Karpas-422 (cell line): ENCODE results near the gene CACNA1C. TPM values are rescaled to one million over a fixed set of nuclear protein-coding genes. Genes with fewer than 3 reads are reported as not detected.

Experiments
- DNase-seq: peaks from one replicate; pipeline ENCODE4 v3.0.0-alpha.2; 2015
- H2AFZ ChIP-seq: fragments of 200-600 bp; sonication (generic); 2 replicates; pipeline ENCODE4 v1.6.1; 2014; ENCODE audit warnings: antibody characterized with exemption, low read length, mixed read lengths
- H3K27ac ChIP-seq: fragments of 200-600 bp; sonication (generic); 2 replicates; pipeline ENCODE4 v1.5.1; 2014; ENCODE audit warnings: mild to moderate bottlenecking, low read length, moderate library complexity
- H3K27me3 ChIP-seq: fragments of 200-600 bp; sonication (generic); 2 replicates; pipeline ENCODE4 v1.6.1; 2014; ENCODE audit warnings: low read length, mixed read lengths
- H3K36me3 ChIP-seq: fragments of 200-600 bp; sonication (generic); 2 replicates; pipeline ENCODE4 v1.6.1; 2014; ENCODE audit warnings: low read length, mixed read lengths; ENCODE audit not compliant: insufficient read depth
- H3K4me1 ChIP-seq: fragments of 200-600 bp; sonication (generic); 2 replicates; pipeline ENCODE4 v1.6.1; 2014; ENCODE audit warnings: mild to moderate bottlenecking, low read length, mixed read lengths
- H3K4me2 ChIP-seq: fragments of 200-600 bp; sonication (generic); 2 replicates; pipeline ENCODE4 v1.6.1; 2014; ENCODE audit warnings: low read length, low read depth, mild to moderate bottlenecking; ENCODE audit not compliant: poor library complexity, severe bottlenecking
- H3K4me3 ChIP-seq: fragments of 200-600 bp; sonication (generic); 2 replicates; pipeline ENCODE4 v1.5.1; 2014; ENCODE audit warnings: mild to moderate bottlenecking, antibody characterized with exemption, low read length, mixed read lengths
- H3K79me2 ChIP-seq: fragments of 200-600 bp; sonication (generic); 2 replicates; pipeline ENCODE4 v1.6.1; 2014; ENCODE audit warnings: mild to moderate bottlenecking, low read length, mixed read lengths
- H3K9ac ChIP-seq: fragments of 200-600 bp; sonication (generic); 2 replicates; pipeline ENCODE4 v1.6.0; 2014; ENCODE audit warnings: low read length
- H3K9me2 ChIP-seq: fragments of 200-600 bp; sonication (generic), shearing (Covaris generic); replicated peaks from 2 replicates; pipeline ENCODE4 v1.6.0; 2014; ENCODE audit warnings: mild to moderate bottlenecking, low read length, moderate library complexity; ENCODE audit not compliant: insufficient read depth
- H3K9me3 ChIP-seq: fragments of 300-700, 200-600 bp; sonication (generic); 2 replicates; pipeline ENCODE4 v1.6.1; 2014; ENCODE audit warnings: low read length, mixed read lengths
- H4K20me1 ChIP-seq: fragments of 200-600 bp; sonication (generic); 2 replicates; pipeline ENCODE4 v1.6.1; 2014; ENCODE audit warnings: mild to moderate bottlenecking, antibody characterized with exemption, low read length, low read depth; ENCODE audit not compliant: insufficient read depth
- total RNA-seq: library from RNA; depleted of rRNA; stranded (reverse); fragments of >200 nt; shearing (Covaris generic); gene quantifications from 2 replicates; pipeline ENCODE4 v1.2.3, GENCODE V29; 2014; ENCODE audit warnings: low replicate concordance

The CACNA1C gene
- total RNA-seq, 1 experiment from 2014 or later: 0.11 TPM

- DNase-seq: no peak
- no peaks in the 10 kb centered on the region for H3K9me2 ChIP-seq
- H2AFZ ChIP-seq: no peak overlapping the region
- H3K27ac ChIP-seq: no peak overlapping the region
- no peak overlapping the region for H3K9ac ChIP-seq
- no peaks in the 10 kb centered on the region for H3K36me3 ChIP-seq
- no peaks in the 10 kb centered on the region for H3K27me3 ChIP-seq
- peaks cover 7% of the 10 kb centered on the region for H3K4me1 ChIP-seq
- H3K4me3 ChIP-seq: no peak overlapping the region
- no peaks in the 10 kb centered on the region for H4K20me1 ChIP-seq
- no peak overlapping the region for H3K4me2 ChIP-seq
- H3K79me2 ChIP-seq: no peaks in the 10 kb centered on the region
- no peaks in the 10 kb centered on the region for H3K9me3 ChIP-seq
Observed at GRCh38 chr12:2628401-2628800, 575.6 kb downstream of the CACNA1C start.

GRCh38 chr12:2629051-2629450 is 576.3 kb downstream of the CACNA1C start:
- no peak overlapping the region for H3K4me3 ChIP-seq
- H3K4me1 ChIP-seq: peaks cover 7% of the 10 kb centered on the region
- no peaks in the 10 kb centered on the region for H3K36me3 ChIP-seq
- no peak overlapping the region for H3K27ac ChIP-seq
- no peaks in the 10 kb centered on the region for H3K9me2 ChIP-seq
- no peak overlapping the region for H2AFZ ChIP-seq
- H3K27me3 ChIP-seq: no peaks in the 10 kb centered on the region
- no peak overlapping the region for H3K9ac ChIP-seq
- no peaks in the 10 kb centered on the region for H3K79me2 ChIP-seq
- no peak for DNase-seq
- H3K4me2 ChIP-seq: no peak overlapping the region
- H4K20me1 ChIP-seq: no peaks in the 10 kb centered on the region
- H3K9me3 ChIP-seq: no peaks in the 10 kb centered on the region

- Histone ChIP-seq H3K36me3 (no peaks in the 10 kb centered on the region), H3K4me1 (no peaks in the 10 kb centered on the region), H3K27me3 (no peaks in the 10 kb centered on the region), H3K27ac (no peak overlapping the region), H3K9me3 (no peaks in the 10 kb centered on the region), H3K4me2 (no peak overlapping the region), H3K4me3 (no peak overlapping the region), H3K9ac (no peak overlapping the region), H4K20me1 (no peaks in the 10 kb centered on the region), H2AFZ (no peak overlapping the region), H3K9me2 (no peaks in the 10 kb centered on the region), H3K79me2 (no peaks in the 10 kb centered on the region)
- no peak for DNase-seq
Observed at GRCh38 chr12:2631653-2632350, 579.0 kb downstream of the CACNA1C start.

- H3K27ac ChIP-seq: no peak overlapping the region
- no peak overlapping the region for H3K4me2 ChIP-seq
- H3K9ac ChIP-seq: no peak overlapping the region
- no peaks in the 10 kb centered on the region for H4K20me1 ChIP-seq
- no peaks in the 10 kb centered on the region for H3K9me2 ChIP-seq
- no peaks in the 10 kb centered on the region for H3K9me3 ChIP-seq
- H3K27me3 ChIP-seq: no peaks in the 10 kb centered on the region
- no peaks in the 10 kb centered on the region; the same call in 1 of the 2 replicates for H3K4me1 ChIP-seq
- H3K79me2 ChIP-seq: no peaks in the 10 kb centered on the region
- H3K36me3 ChIP-seq: no peaks in the 10 kb centered on the region
- no peak overlapping the region for H2AFZ ChIP-seq
- no peak overlapping the region for H3K4me3 ChIP-seq
- no peak for DNase-seq
Observed at GRCh38 chr12:2633176-2633824, 580.5 kb downstream of the CACNA1C start.

DNA sequence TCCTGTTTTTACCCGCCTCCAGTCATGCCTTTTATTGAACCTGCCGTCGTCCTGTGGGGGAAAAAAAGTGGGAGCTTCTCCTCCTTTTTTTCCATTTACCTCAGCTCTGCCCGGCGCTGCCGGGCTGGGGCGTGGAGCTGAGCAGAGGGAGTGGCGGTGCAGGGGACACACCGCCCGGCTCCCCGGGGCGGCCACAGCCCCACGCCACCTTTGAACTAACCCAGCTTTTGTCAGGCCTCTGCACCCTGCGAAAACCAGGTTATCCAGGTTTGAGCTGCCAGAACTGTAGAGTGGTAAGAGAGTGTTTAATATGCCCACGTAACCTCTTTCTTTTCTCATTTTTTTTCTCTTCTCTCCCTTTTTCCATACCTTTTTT is 581.0 kb downstream of the CACNA1C start:
- Histone ChIP-seq H3K27me3 (no peaks in the 10 kb centered on the region), H3K79me2 (no peaks in the 10 kb centered on the region), H4K20me1 (no peaks in the 10 kb centered on the region), H3K27ac (no peak overlapping the region), H3K9ac (no peak overlapping the region), H3K9me2 (no peaks in the 10 kb centered on the region), H3K4me1 (no peaks in the 10 kb centered on the region; the same call in 1 of the 2 replicates), H2AFZ (no peak overlapping the region), H3K4me3 (no peak overlapping the region), H3K36me3 (no peaks in the 10 kb centered on the region), H3K4me2 (no peak overlapping the region), H3K9me3 (no peaks in the 10 kb centered on the region)
- no peak for DNase-seq

- Histone ChIP-seq H3K27ac (no peak overlapping the region), H4K20me1 (no peaks in the 10 kb centered on the region), H3K9ac (no peak overlapping the region), H3K4me2 (no peak overlapping the region), H3K9me2 (no peaks in the 10 kb centered on the region), H3K4me3 (no peak overlapping the region), H3K9me3 (no peaks in the 10 kb centered on the region), H2AFZ (no peak overlapping the region), H3K27me3 (no peaks in the 10 kb centered on the region), H3K36me3 (no peaks in the 10 kb centered on the region), H3K79me2 (no peaks in the 10 kb centered on the region), H3K4me1 (no peaks in the 10 kb centered on the region; the same call in 1 of the 2 replicates)
- DNase-seq: no peak
Observed at GRCh38 chr12:2634471-2634870, 581.7 kb downstream of the CACNA1C start.

GRCh38 chr12:2636741-2637340 is 584.1 kb downstream of the CACNA1C start:
- no peak overlapping the region for H3K4me2 ChIP-seq
- H3K36me3 ChIP-seq: no peaks in the 10 kb centered on the region
- no peak overlapping the region for H3K4me3 ChIP-seq
- H3K79me2 ChIP-seq: no peaks in the 10 kb centered on the region
- no peak overlapping the region for H3K9ac ChIP-seq
- H3K9me3 ChIP-seq: no peaks in the 10 kb centered on the region
- no peaks in the 10 kb centered on the region; the same call in 1 of the 2 replicates for H3K4me1 ChIP-seq
- H4K20me1 ChIP-seq: no peaks in the 10 kb centered on the region
- DNase-seq: no peak
- no peaks in the 10 kb centered on the region for H3K9me2 ChIP-seq
- H3K27me3 ChIP-seq: no peaks in the 10 kb centered on the region
- H3K27ac ChIP-seq: no peak overlapping the region
- no peak overlapping the region for H2AFZ ChIP-seq

- Histone ChIP-seq H3K9me3 (no peaks in the 10 kb centered on the region), H3K36me3 (no peaks in the 10 kb centered on the region), H3K9me2 (no peaks in the 10 kb centered on the region), H3K4me1 (no peaks in the 10 kb centered on the region; the same call in 1 of the 2 replicates), H3K4me3 (no peak overlapping the region), H2AFZ (no peak overlapping the region), H3K4me2 (no peak overlapping the region), H4K20me1 (no peaks in the 10 kb centered on the region), H3K27me3 (no peaks in the 10 kb centered on the region), H3K79me2 (no peaks in the 10 kb centered on the region), H3K9ac (no peak overlapping the region), H3K27ac (no peak overlapping the region)
- no peak for DNase-seq
Observed at GRCh38 chr12:2637371-2637770, 584.6 kb downstream of the CACNA1C start.
